Activated CD4-positive, CD25-positive, alpha-beta regulatory T cell treated with anti-CD3 and anti-CD28 coated beads, Interleukin-2, amount 50 U/mL, for 72 hours (primary cell): ENCODE data around the gene SCNN1B.
"Not testable (repeated sequence)": the region's sequence is repeated elsewhere in the genome, so short reads cannot be mapped to it uniquely, and the experiment has no call there.

Source experiments
- DNase-seq: peaks from one replicate; pipeline ENCODE4 v3.0.0; 2021

SCNN1B gene

GRCh38 chr16:23288726-23289512 is 13.2 kb upstream of the SCNN1B start:
- no peak for DNase-seq

GRCh38 chr16:23290189-23291062 is 11.7 kb upstream of the SCNN1B start:
- DNase-seq: no peak

- DNase-seq: no peak
These were observed 9.1 kb upstream of the SCNN1B start for GRCh38 chr16:23293016-23293415.

- DNase-seq: no peak
These were observed 7.8 kb upstream of the SCNN1B start for GRCh38 chr16:23294260-23294659.

GRCh38 chr16:23296994-23297393 is 5.1 kb upstream of the SCNN1B start:
- DNase-seq: no peak

GRCh38 chr16:23298290-23298915 is 3.7 kb upstream of the SCNN1B start:
- DNase-seq: no peak

GRCh38 chr16:23299815-23300214 is 2.3 kb upstream of the SCNN1B start:
- not testable (repeated sequence) for DNase-seq

- no peak for DNase-seq
These were observed 654 bp upstream of the SCNN1B start for GRCh38 chr16:23301251-23302044.

GRCh38 chr16:23303685-23304084 is 1.6 kb downstream of the SCNN1B start:
- DNase-seq: no peak

- no peak for DNase-seq
These were observed 2.5 kb downstream of the SCNN1B start for GRCh38 chr16:23304620-23305019.

- DNase-seq: no peak
These were observed 4.3 kb downstream of the SCNN1B start for GRCh38 chr16:23306199-23307100.

- DNase-seq: no peak
These were observed 8.1 kb downstream of the SCNN1B start for GRCh38 chr16:23310217-23310616.

- no peak for DNase-seq
These were observed 8.6 kb downstream of the SCNN1B start for GRCh38 chr16:23310744-23311143.

GRCh38 chr16:23316232-23316631 is 14.1 kb downstream of the SCNN1B start:
- no peak for DNase-seq

- no peak for DNase-seq
These were observed 14.6 kb downstream of the SCNN1B start for GRCh38 chr16:23316634-23317265.

GRCh38 chr16:23317266-23317661 is 15.2 kb downstream of the SCNN1B start:
- no peak for DNase-seq

- no peak for DNase-seq
These were observed 15.6 kb downstream of the SCNN1B start for GRCh38 chr16:23317751-23318150.

- no peak for DNase-seq
These were observed 16.5 kb downstream of the SCNN1B start for GRCh38 chr16:23318639-23319038.

- DNase-seq: no peak
These were observed 17.9 kb downstream of the SCNN1B start for GRCh38 chr16:23319861-23320615.

GRCh38 chr16:23320693-23321092 is 18.6 kb downstream of the SCNN1B start:
- DNase-seq: no peak
